WTC11 (cell line): ENCODE data around the gene SQOR. TPM values are rescaled to one million over a fixed set of nuclear protein-coding genes. Genes with fewer than 3 reads are reported as not detected.
A peak's percentile ranks its signal among the peaks of the same experiment; 100 is the strongest.

Source experiments
- ATAC-seq: fragments of 200-7000 bp; cut with Tn5 transposase; 2 replicates; pipeline ENCODE4 v1.10.0; 2021; ENCODE audit warnings: mild to moderate bottlenecking, moderate library complexity
- CTCF ChIA-PET: fragments of 300-600 bp; sonication (Branson Sonifier 250); formaldehyde crosslinking; loops from one replicate; lab custom pipeline; 2021; ENCODE audit warnings: antibody characterized with exemption; lab: Charles Lee
- POLR2A ChIA-PET: fragments of 350-600 bp; sonication (Branson Sonifier 250); formaldehyde crosslinking; loops from one replicate; lab custom pipeline; 2021; ENCODE audit warnings: antibody characterized with exemption; lab: Charles Lee
- DNase-seq: peaks from one replicate; pipeline ENCODE4 v3.0.0; 2021; ENCODE audit warnings: low spot score
- H3K27ac Mint-ChIP-seq: 2 replicates; pipeline ENCODE4 v1.8.0; 2021; ENCODE audit warnings: mixed read lengths
- H3K27me3 Mint-ChIP-seq: 2 replicates; pipeline ENCODE4 v1.8.0; 2021; ENCODE audit warnings: low read depth, mild to moderate bottlenecking, moderate library complexity, mixed read lengths
- H3K36me3 Mint-ChIP-seq: 2 replicates; pipeline ENCODE4 v1.8.0; 2021; ENCODE audit warnings: mixed read lengths
- H3K4me1 Mint-ChIP-seq: 2 replicates; pipeline ENCODE4 v1.8.0; 2022; ENCODE audit warnings: mixed read lengths
- H3K4me3 Mint-ChIP-seq: 2 replicates; pipeline ENCODE4 v1.8.0; 2021; ENCODE audit warnings: mild to moderate bottlenecking, moderate library complexity, mixed read lengths
- H3K9me3 Mint-ChIP-seq: 2 replicates; pipeline ENCODE4 v1.8.0; 2021; ENCODE audit warnings: mixed read lengths
- AFF4 ChIP-seq: sonication (generic); formaldehyde crosslinking; IDR thresholded peaks from 2 replicates; pipeline ENCODE4 v1.8.1; 2023; ENCODE audit warnings: mild to moderate bottlenecking, missing genetic modification reagents, borderline replicate concordance
- ATF6 ChIP-seq: sonication (generic); formaldehyde crosslinking; IDR thresholded peaks from 2 replicates; pipeline ENCODE4 v1.8.1; 2023; ENCODE audit warnings: mild to moderate bottlenecking, missing genetic modification reagents
- CDX4 ChIP-seq: fragments of 250-450 bp; sonication (Bioruptor Pico); IDR thresholded peaks from 2 replicates; pipeline ENCODE4 v1.9.0; 2021; ENCODE audit warnings: moderate library complexity, mild to moderate bottlenecking, inconsistent platforms, borderline replicate concordance
- E2F4 ChIP-seq: sonication (generic); formaldehyde crosslinking; IDR thresholded peaks from 2 replicates; pipeline ENCODE4 v1.8.1; 2022; ENCODE audit warnings: low read depth, mild to moderate bottlenecking, moderate library complexity, missing genetic modification reagents, borderline replicate concordance
- ERG ChIP-seq: fragments of 250-450 bp; sonication (Bioruptor Pico); IDR thresholded peaks from 2 replicates; pipeline ENCODE4 v1.8.0; 2021; ENCODE audit warnings: mild to moderate bottlenecking
- FOXJ3 ChIP-seq: sonication (generic); formaldehyde crosslinking; IDR thresholded peaks from 2 replicates; pipeline ENCODE4 v1.9.0; 2021; ENCODE audit warnings: missing genetic modification reagents, mild to moderate bottlenecking, borderline replicate concordance
- MAX ChIP-seq: sonication (generic); formaldehyde crosslinking; IDR thresholded peaks from 2 replicates; pipeline ENCODE4 v1.8.0; 2022; ENCODE audit warnings: mild to moderate bottlenecking, missing genetic modification reagents
- MLX ChIP-seq: sonication (generic); formaldehyde crosslinking; IDR thresholded peaks from 2 replicates; pipeline ENCODE4 v1.8.1; 2023; ENCODE audit warnings: mild to moderate bottlenecking, missing genetic modification reagents, moderate library complexity
- NFYB ChIP-seq: sonication (generic); formaldehyde crosslinking; conservative IDR thresholded peaks from 2 replicates; pipeline ENCODE4 v1.8.0; 2022; ENCODE audit warnings: low read depth, missing genetic modification reagents
- OVOL2 ChIP-seq: fragments of 250-450 bp; sonication (Bioruptor Pico); IDR thresholded peaks from 2 replicates; pipeline ENCODE4 v1.9.0; 2021; ENCODE audit warnings: mild to moderate bottlenecking, borderline replicate concordance
- PRDM15 ChIP-seq: sonication (generic); formaldehyde crosslinking; IDR thresholded peaks from 2 replicates; pipeline ENCODE4 v1.8.0; 2022; ENCODE audit warnings: missing genetic modification reagents
- RORB ChIP-seq: fragments of 250-450 bp; sonication (Bioruptor Pico); IDR thresholded peaks from 2 replicates; pipeline ENCODE4 v1.9.0; 2021; ENCODE audit warnings: mild to moderate bottlenecking
- ZNF232 ChIP-seq: sonication (generic); formaldehyde crosslinking; IDR thresholded peaks from 2 replicates; pipeline ENCODE4 v1.8.0; 2022; ENCODE audit warnings: mild to moderate bottlenecking, missing genetic modification reagents
- ZNF317 ChIP-seq: sonication (generic); formaldehyde crosslinking; IDR thresholded peaks from 2 replicates; pipeline ENCODE4 v1.8.1; 2023; ENCODE audit warnings: low read depth, mild to moderate bottlenecking, moderate library complexity, missing genetic modification reagents, borderline replicate concordance
- ZNF396 ChIP-seq: fragments of 250-450 bp; sonication (Bioruptor Pico); IDR thresholded peaks from 2 replicates; pipeline ENCODE4 v1.8.0; 2021; ENCODE audit warnings: mild to moderate bottlenecking, moderate library complexity, borderline replicate concordance
- total RNA-seq: library from RNA; stranded (reverse); gene quantifications from 3 replicates; pipeline ENCODE4 v1.2.3, GENCODE V29; 2021

SQOR gene
- total RNA-seq, 1 experiment from 2014 or later: 0.72 TPM

- DNase-seq (no peak), ATAC-seq (no peak)
- TF ChIP-seq MAX (no peak), RORB (CRISPR knock-in tag) (no peak), ZNF317 (CRISPR knock-in tag) (no peak), NFYB (CRISPR knock-in tag) (no peak), FOXJ3 (CRISPR knock-in tag) (no peak), PRDM15 (CRISPR knock-in tag) (no peak), AFF4 (CRISPR knock-in tag) (no peak), OVOL2 (CRISPR knock-in tag) (no peak)
- Mint-ChIP-seq H3K9me3 (no peaks in the 10 kb centered on the region), H3K27ac (no peak overlapping the region), H3K4me1 (no peaks in the 10 kb centered on the region), H3K36me3 (no peaks in the 10 kb centered on the region), H3K4me3 (no peak overlapping the region), H3K27me3 (no peaks in the 10 kb centered on the region)
- ChIA-PET CTCF (interaction anchor here (1.5 to 2.0 kb wide), 3 partner anchors 26 to 155 kb away, joined by 7 to 15 read pairs (median 9); partner anchors contain the start of gene BLOC1S6), POLR2A (interaction anchor here (1.0 kb wide), 1 partner anchor 26 kb away, joined by 3 read pairs; the partner anchor contains the start of gene BLOC1S6)
These were observed 21.9 kb upstream of the SQOR start for GRCh38 chr15:45612790-45613415.

GRCh38 chr15:45616901-45617323, 17.9 kb upstream of the SQOR start:
- H3K27me3 Mint-ChIP-seq: peaks cover 6% of the 10 kb centered on the region; the same call in 1 of the 2 replicates
- DNase-seq (no peak), ATAC-seq (peak; percentile 50)
- TF ChIP-seq ERG (CRISPR knock-in tag) (no peak), MLX (CRISPR knock-in tag) (no peak), E2F4 (CRISPR knock-in tag) (no peak), CDX4 (CRISPR knock-in tag) (no peak), ATF6 (CRISPR knock-in tag) (no peak), ZNF396 (CRISPR knock-in tag) (no peak), ZNF232 (no peak)
- peak overlapping the region; percentile 66; the same call in 1 of the 2 replicates for H3K27ac Mint-ChIP-seq
- H3K36me3 Mint-ChIP-seq: no peaks in the 10 kb centered on the region
- CTCF ChIA-PET: interaction anchor here (1.0 to 1.8 kb wide), 2 partner anchors 18 to 43 kb away, joined by 4 to 7 read pairs; partner anchors contain the start of gene SQOR
- no peaks in the 10 kb centered on the region for H3K4me1 Mint-ChIP-seq
- H3K4me3 Mint-ChIP-seq: no peak overlapping the region
- POLR2A ChIA-PET: no interaction called here
- no peaks in the 10 kb centered on the region for H3K9me3 Mint-ChIP-seq
